Measurements from ENCODE around the gene SLC25A13. TPM values are rescaled to one million over a fixed set of nuclear protein-coding genes. Genes with fewer than 3 reads are reported as not detected.

SLC25A13 gene
- total RNA-seq, 1 donor from 2014 or later = 47.4 TPM

- no peak overlapping the region for H3K27ac Mint-ChIP-seq
- no peak for TF ChIP-seq CTCF (IDR thresholded peaks at IDR 0.05; ENCODE audit: unreplicated experiment)
- peaks cover 7% of the 10 kb centered on the region for H3K9me3 Mint-ChIP-seq
- H3K36me3 Mint-ChIP-seq = peaks cover 6% of the 10 kb centered on the region
- H3K4me1 Mint-ChIP-seq = peaks cover 16% of the 10 kb centered on the region
- no peak for DNase-seq (ENCODE audit: low spot score in 2 of 2, unreplicated experiment in 2 of 2)
- H3K4me3 Mint-ChIP-seq = no peak overlapping the region
- no peaks in the 10 kb centered on the region for H3K27me3 Mint-ChIP-seq (ENCODE audit: low read depth)
Observed at GRCh38 chr7:96219378-96220130, 102.3 kb downstream of the SLC25A13 start.

GRCh38 chr7:96218664-96219243 is 103.1 kb downstream of the SLC25A13 start:
- H3K27me3 Mint-ChIP-seq (ENCODE audit: low read depth) = no peaks in the 10 kb centered on the region
- peaks cover 7% of the 10 kb centered on the region for H3K9me3 Mint-ChIP-seq
- H3K4me3 Mint-ChIP-seq = no peak overlapping the region
- TF ChIP-seq CTCF (IDR thresholded peaks at IDR 0.05; ENCODE audit: unreplicated experiment) = no peak
- no peak overlapping the region for H3K27ac Mint-ChIP-seq
- peaks cover 16% of the 10 kb centered on the region for H3K4me1 Mint-ChIP-seq
- DNase-seq (ENCODE audit: low spot score in 2 of 2, unreplicated experiment in 2 of 2) = no peak
- peaks cover 6% of the 10 kb centered on the region for H3K36me3 Mint-ChIP-seq

- Mint-ChIP-seq H3K27ac (no peak overlapping the region), H3K4me3 (no peak overlapping the region), H3K9me3 (peaks cover 7% of the 10 kb centered on the region), H3K4me1 (peaks cover 16% of the 10 kb centered on the region), H3K27me3 (ENCODE audit: low read depth) (no peaks in the 10 kb centered on the region), H3K36me3 (peaks cover 6% of the 10 kb centered on the region)
- DNase-seq (ENCODE audit: low spot score in 2 of 2, unreplicated experiment in 2 of 2) = no peak
- TF ChIP-seq CTCF (IDR thresholded peaks at IDR 0.05; ENCODE audit: unreplicated experiment) = no peak
Observed at GRCh38 chr7:96217147-96217546, 104.8 kb downstream of the SLC25A13 start.

DNA sequence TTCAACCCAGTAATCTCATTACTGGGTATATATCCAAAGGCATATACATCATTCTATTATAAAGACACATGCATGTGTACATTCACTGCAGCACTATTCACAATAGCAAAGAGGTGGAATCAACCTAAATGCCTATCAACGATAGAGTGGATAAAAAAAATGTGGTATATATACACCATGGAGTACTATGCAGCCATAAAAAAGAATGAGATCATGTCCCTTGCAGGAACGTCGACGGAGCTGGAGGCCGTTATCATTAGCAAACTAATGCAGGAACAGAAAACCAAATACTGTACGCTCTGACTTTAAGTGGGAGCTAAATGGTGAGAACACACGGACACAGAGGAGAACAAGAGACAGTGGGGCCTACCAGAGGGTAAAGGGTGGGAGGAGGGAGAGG is 105.5 kb downstream of the SLC25A13 start:
- Mint-ChIP-seq H3K4me3 (no peak overlapping the region), H3K36me3 (peaks cover 6% of the 10 kb centered on the region), H3K4me1 (peaks cover 16% of the 10 kb centered on the region)

DNA sequence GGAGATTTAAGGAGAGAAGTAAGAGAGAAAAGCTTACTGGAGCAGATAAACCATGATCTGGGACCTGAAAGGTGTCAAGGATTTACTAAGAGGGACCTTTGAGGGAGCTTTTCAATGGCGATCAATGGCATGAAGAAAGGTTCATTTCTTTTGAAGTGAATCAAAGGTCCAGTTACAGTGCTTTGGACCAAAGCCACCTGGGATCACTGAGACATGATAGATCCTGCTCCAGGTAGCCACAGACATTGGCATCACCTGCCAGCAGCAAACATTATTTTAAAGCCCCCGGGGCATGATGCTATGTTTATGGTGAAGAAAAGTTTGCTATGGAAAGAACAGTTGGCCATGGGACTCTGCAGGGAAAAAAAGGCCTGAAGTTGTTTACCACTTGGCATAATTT is 109.4 kb downstream of the SLC25A13 start:
- Mint-ChIP-seq H3K27ac (no peak overlapping the region), H3K4me1 (peaks cover 1% of the 10 kb centered on the region), H3K4me3 (no peak overlapping the region), H3K27me3 (ENCODE audit: low read depth) (no peaks in the 10 kb centered on the region), H3K9me3 (peaks cover 7% of the 10 kb centered on the region), H3K36me3 (peaks cover 11% of the 10 kb centered on the region)
- DNase-seq (ENCODE audit: low spot score in 2 of 2, unreplicated experiment in 2 of 2) = no peak
- TF ChIP-seq CTCF (IDR thresholded peaks at IDR 0.05; ENCODE audit: unreplicated experiment) = no peak

More for the DNA sequence above, 105.5 kb downstream of the SLC25A13 start:
- DNase-seq (ENCODE audit: low spot score in 2 of 2, unreplicated experiment in 2 of 2) = no peak
- H3K9me3 Mint-ChIP-seq = peaks cover 7% of the 10 kb centered on the region
- H3K27me3 Mint-ChIP-seq (ENCODE audit: low read depth) = no peaks in the 10 kb centered on the region
- TF ChIP-seq CTCF (IDR thresholded peaks at IDR 0.05; ENCODE audit: unreplicated experiment) = no peak
- H3K27ac Mint-ChIP-seq = no peak overlapping the region
